ENCODE data around the gene UTP4.
"Not testable (repeated sequence)": the region's sequence is repeated elsewhere in the genome, so short reads cannot be mapped to it uniquely, and the experiment has no call there.

Gene UTP4

DNA sequence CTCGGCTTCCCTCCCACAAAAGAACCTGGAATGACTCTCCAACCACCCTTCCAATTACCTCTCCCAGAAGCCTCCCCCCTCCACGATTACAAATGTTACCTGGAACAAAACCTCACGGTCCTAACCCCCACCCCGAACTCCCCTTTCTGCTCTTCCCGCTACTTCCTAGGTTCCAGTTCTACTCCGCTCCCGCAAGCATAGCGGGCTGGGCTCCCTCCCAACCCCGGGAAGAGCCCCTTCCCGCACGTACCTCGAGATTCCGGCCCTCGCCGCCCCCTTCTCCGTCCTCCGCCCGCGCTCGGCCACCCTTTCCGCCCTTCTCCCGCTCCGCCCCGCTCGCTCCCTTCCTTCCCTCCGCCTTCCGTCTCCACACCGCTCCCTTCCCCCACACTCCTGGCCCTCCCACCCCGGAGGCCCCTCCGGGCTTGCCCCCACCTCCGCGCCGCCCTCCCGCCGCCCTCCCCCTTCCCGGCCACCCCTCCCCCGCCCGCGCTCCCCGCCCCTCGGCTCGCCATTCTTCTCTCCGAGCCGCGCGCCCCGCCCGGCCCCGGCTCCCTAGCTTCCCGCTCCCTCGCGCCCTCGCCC is 518 bp upstream of the UTP4 start:
- DNase-seq, result peak; percentile 27 to 45

- no peak for DNase-seq
Observed at GRCh38 chr16:69133373-69133954, 1.0 kb downstream of the UTP4 start.

DNA sequence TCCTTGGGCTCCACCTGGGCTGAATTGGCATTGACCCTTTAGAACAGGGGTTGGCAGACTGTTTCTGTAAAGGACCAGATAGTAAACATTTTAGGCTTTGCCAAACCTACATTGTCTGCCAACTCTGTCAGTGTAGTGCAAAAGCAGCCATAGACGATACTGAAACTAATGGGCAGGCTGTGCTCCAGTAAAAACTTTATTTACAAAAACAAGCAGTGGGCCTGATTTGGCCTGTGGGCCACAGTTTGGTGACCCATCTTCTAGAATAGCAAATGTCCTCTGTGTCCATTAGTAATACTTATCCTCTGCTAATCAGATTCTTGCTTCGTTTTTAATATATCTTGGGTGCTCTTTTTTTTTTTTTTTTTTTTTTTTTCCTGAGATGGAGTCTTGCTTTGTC is 6.2 kb downstream of the UTP4 start:
- DNase-seq, result no peak

DNA sequence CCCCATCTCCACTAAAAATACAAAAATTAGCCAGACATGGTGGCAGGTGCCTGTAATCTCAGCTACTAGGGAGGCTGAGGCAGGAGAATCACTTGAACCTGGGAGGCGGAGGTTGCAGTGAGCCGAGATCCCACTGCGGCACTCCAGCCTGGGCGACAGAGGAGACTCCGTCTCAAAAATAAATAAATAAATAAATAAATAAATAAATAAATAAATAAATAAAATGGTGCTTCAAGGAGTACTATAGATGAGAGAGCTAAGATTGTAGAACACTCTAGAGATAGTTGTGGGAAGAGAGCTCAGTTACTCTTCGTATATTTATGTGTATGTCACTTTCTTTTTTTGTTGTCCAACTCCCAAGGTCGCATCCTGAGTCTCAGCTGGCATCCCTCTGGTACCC is 7.0 kb downstream of the UTP4 start:
- not testable (repeated sequence) for DNase-seq

DNA sequence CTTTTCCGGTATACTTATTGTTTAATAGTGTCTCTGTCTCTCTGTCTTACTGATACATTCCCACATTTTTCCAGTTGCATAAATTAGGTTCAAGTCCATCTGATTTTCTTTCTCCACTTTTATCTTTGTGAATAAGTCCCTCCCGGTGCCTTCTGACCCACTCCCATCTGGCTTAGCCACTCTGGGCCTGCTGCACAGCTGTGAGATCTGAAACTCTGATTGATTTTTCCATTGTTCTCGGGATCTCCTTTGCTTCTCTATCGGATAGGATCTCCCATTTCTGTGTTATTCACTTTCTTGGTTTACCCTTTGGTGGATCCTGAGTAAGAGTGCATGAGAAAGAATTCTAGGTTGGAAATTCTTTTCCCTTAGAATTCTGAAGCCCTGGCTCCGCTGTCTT is 8.6 kb downstream of the UTP4 start:
- no peak for DNase-seq

DNA sequence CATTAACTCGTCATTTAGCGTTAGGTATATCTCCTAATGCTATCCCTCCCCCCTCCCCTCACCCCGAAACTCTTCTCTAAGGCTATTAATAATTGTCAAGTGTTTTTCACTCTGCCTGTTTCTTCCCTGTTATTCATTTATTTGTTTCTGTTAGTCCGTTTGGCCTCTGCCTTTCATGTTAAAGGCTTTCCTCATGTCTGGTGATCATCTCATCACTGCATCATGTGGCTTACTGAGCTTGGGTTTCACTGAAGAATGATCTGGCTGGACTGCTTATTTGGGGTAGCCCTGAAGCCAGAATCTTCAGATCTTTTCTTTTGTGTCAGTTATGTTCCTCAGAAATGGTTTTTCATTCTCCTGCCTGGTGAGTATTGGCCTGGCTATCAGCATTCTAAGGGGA is 9.5 kb downstream of the UTP4 start:
- no peak for DNase-seq

- DNase-seq, result no peak
Observed at GRCh38 chr16:69143116-69143515, 10.7 kb downstream of the UTP4 start.

GRCh38 chr16:69145658-69146057 is 13.2 kb downstream of the UTP4 start:
- DNase-seq, result no peak

DNA sequence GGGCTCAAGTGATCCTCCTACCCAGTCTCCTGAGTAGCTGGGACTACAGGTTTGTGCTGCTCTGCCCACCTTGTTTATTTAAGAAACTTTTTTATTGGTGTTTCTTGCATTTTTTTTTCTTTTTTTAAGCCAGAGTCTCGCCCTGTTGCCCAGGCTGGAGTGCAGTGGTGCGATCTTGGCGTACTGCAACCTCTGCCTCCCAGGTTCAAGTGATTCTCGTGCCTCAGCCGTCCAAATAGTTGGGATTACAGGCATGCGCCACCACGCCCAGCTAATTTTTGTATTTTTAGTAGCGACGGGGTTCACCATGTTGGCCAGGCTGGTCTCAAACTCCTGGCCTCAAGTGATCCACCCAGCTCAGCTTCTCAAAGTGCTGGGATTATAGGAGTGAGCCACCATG is 17.2 kb downstream of the UTP4 start:
- not testable (repeated sequence) for DNase-seq

DNA sequence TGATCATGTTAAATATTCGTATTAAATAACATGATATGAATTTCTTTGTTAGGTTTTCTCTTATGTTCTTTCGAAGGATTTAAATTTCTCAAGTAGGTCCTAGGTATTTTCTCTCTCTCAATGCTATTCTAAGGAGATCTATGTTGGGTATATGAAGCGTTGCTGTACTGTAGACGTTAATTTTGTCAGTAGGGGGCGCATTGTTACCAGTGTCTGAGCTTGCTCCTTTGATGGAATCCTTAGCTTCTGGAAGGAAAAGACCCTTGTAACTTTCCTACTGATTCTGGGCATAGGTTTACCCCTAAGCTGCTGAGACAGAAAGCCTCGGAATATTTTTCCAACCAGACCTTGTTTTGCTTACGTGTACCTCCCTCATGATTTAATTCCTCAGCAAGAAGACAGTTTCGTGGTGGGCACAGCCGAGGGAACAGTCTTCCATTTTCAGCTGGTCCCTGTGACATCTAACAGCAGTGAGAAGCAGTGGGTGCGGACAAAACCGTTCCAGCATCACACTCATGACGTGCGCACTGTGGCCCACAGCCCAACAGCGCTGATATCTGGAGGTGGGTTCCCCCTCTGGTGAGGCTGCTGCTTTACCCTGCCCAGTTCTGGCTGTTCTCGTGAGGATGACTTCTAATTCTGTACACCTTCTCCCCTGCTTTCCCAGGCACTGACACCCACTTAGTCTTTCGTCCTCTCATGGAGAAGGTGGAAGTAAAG is 17.9 kb downstream of the UTP4 start:
- DNase-seq, result peak in 1 of 2 experiments; percentile 47

DNA sequence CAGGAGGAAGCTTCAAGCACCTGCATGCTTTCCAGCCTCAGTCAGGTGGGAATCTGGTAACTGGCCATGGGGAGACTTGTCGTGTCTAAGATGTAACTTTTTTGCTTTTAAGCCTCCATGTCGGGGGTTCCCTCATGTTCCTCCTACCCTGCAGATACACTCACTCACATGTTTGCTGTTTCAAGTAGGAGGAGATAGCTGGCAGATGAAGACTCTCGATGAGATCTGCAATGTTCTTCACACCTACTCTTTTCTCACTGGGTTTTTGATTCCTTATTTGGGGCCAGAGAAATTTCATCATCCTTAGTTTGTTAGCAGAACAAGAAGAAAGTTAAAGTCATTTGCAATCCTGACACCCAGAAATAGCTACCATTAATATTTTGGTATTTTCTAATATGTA is 24.7 kb downstream of the UTP4 start:
- no peak for DNase-seq

DNA sequence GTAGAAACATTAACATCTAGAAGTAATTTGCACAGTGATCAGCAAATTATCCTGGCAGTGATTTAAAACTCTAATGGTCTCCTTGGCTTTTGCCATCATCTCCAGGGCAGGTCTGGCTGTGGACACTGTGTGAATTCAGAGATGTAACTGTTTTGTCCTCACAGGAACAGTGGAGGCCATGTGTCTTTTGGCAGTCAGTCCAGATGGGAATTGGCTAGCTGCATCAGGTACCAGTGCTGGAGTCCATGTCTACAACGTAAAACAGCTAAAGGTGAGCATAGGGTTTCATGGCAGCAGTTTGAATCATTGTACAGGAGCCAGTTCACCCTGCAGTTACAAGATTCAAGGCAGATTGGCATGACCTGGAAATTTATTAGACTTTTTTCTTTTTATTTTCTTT is 27.7 kb downstream of the UTP4 start:
- no peak for DNase-seq

DNA sequence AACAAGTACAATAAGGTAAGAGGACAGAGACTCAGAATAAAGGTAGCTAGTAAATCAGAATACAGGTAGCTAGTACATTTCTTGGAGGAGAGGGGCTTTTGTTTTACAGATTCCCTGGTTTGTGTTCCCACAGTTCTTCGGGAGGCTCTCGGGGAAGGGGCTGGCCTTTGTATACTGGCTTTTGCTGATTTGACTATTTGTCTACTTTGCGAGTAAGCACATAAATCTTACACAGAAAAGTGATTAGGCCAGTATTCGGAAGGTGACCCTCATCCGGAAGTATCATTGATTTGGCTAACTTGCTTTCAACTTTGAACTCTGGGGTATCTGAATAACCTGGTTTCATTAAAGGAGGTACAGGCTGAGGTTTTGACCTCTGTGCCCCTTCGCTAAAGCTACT is 33.1 kb downstream of the UTP4 start:
- DNase-seq, result no peak

GRCh38 chr16:69166221-69166833 is 33.9 kb downstream of the UTP4 start:
- DNase-seq, result no peak

DNA sequence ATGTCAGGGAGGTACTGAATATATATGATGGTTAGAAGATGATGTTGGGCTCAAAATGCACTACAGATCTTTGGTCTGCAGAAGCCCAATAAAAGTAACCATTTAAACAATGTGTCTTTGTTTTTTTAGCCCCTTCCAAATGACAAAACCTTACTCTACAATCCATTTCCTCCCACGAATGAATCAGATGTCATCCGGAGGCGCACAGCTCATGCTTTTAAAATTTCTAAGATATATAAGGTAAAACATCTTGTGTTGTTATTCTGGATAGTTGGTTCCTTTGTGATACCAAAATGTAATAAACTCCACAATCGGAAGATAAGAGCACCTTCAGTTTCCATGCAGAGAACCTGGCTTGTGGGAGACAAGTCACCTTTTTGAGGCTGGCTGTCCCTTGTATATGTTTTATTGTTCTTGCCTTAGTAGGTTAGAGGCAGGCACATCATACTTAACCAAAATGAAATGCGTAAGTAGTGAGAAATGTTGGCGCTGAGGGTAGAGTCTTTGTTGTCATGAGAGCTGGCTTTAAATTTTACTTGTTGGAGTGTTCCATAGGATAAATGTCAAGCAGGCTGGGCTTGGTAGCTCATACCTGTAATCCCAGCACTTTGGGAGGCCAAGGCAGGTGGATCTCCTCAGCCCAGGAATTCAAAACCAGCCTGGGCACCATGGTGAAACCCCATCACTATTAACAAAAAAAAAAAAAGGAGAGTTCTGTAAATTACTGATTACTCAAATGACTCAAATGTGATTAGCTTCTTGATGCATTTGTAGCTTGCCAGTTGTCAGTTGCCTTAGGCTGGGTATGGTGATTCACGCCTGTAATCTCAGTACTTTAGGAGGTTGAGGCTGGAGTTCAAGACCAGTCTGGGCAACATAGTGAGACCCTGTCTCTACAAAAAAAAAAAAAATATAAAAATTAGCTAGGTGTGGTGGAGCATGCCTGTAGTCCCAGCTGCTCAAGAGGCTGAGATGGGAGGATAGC is 34.8 kb downstream of the UTP4 start:
- DNase-seq, result no peak

DNA sequence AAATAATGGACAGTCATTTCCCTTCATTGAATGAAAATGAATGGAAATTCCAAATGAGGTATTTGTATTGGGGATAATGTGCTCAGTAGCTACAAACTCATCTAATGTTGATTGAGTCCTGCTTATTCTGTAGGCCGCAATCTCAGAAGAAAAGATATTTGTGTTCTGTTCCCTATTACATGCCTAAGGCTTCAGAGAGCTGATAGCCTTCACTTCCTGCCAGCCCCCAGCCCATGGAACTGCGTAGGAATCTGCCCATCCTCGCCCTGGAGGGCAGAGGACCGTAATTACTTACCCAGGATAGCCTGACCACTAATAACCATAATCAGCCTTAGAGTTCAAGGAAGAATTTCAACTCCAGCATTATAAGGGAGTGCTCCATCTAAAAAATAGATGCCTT is 36.6 kb downstream of the UTP4 start:
- no peak for DNase-seq

DNA sequence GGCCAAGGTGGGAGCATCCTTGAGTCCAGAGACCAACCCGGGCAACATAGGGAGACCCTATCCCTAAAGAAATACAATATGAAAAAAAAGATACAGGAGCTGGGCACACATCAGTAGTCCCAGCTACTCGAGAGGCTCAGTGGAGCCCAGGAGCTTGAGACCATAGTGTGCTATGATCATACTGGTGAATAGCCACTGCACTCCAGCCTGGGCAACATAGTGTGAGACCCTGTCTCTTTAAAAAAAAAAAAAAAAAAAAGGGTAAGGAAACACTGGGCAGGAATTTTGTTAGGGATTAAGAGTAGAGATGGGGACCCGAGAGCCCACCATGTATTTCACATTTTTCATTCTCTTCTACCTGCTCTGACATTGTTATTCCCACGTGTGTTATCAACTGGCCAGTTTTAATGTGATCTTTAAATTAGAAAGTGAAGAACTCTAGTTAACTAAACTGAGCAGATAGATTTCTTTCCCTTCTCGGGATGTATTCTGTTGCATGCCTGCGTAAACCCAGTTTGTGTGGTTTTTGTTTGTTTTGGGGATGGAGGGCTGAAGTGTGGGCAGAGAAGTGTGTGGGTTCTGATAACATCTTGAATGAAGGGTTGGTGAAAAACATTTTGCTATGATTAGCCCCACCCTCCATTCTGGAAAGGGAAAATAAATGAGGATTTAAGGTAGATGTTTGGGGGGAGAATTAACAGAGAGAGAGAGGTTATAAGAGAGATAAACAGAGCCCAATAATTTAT is 37.3 kb downstream of the UTP4 start:
- DNase-seq, result no peak

DNA sequence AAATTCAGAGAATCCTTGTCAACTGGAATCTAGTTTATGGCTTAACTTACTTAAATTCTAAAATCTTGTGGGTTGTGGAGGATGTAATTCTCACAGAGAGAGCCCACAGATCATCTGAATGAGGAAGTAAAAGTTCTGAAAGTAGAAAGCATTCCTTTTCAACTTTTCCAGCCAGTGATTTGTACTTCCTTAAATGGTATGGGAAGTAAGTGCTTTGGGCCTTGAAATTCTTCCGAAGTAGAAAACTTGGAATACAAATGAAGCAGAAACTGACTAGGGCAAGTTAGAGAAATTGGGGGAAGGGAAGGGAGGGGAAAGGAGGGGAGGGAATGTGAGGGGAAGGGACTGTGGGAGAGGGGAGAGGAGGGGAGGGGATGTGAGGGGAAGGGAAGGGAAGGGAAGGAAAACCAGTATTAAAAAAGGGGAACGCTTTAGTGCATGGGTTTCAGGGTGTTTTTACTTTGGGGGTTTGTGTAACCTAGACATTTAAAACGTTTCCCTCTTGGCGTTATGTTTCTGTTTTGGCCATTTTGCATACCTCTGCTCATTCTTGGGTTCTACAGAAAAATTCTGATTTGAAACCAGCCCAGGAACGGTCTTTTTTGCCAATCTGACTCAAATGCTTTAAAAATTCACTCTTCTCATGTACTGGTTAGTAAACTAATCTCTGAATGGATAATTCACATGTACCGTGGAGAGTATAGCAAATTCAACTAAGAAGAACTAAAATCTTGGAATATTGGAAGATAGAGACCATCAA is 39.1 kb downstream of the UTP4 start:
- DNase-seq, result no peak

DNA sequence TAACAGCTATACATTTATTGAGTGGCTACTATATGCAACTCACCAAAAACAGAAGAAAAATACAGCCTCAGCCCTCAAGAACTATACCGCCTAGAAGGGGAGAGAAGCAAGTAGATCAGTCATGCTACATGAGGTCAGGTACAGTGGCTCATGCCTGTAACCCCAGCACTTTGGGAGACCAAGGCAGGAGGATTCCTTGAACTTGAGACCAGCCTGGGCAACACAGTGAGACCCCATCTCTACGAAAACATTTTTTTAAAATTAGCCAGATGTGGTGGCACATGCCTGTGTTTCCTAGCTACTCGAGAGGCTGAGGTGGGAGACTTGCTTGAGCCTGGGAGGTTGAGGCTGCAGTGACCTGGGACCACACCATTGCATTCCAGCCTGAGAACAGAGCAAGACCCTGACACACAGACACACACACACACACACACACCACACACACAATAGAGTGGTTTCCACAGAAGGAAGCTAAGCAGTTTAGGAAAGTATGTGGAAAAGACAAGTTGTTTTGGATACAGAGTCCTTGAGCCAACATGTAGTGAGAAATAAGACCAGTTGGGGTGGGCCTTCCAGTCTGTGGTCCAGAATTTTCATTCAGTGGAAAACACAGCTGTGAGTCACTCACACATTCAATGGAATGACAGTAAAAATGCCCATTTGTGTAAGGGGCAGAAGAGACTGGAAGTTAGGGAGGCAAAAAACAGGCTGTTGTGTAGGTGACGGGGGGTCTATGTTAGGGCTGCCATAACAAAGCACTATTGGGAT is 43.8 kb downstream of the UTP4 start:
- no peak for DNase-seq

- DNase-seq, result no peak
Observed at GRCh38 chr16:69179328-69180010, 47.0 kb downstream of the UTP4 start.
